Measurements from ENCODE around the gene ZDHHC13. TPM values are rescaled to one million over a fixed set of nuclear protein-coding genes. Genes with fewer than 3 reads are reported as not detected.

ZDHHC13 gene
- polyA plus RNA-seq, 1 of the 3 experiments (the other 2 are of a cell fraction): 8.2 TPM

- H4K20me1 ChIP-seq (ENCODE audit: insufficient read depth): no peaks in the 10 kb centered on the region
- H3K4me3 ChIP-seq (ENCODE audit: low read depth in 2 of 2, low read length in 1 of 2): no peak overlapping the region
- H2AFZ ChIP-seq (ENCODE audit: low read depth): no peak overlapping the region
- 61% methylated on average over 8 of the region's 8 CpGs for WGBS (ENCODE audit: low lambda C conversion rate)
- H3K27me3 ChIP-seq (ENCODE audit: insufficient read depth): no peaks in the 10 kb centered on the region; the same call in 1 of the 2 replicates
- no peak overlapping the region for H3K9ac ChIP-seq
- ChIA-PET POLR2A (no interaction called here), CTCF (interaction anchor here (2.5 to 4.8 kb wide), 2 partner anchors 11 to 17 kb away, joined by 9 to 35 read pairs; no protein-coding TSS in a partner anchor)
- no peaks in the 10 kb centered on the region for H3K79me2 ChIP-seq (ENCODE audit: insufficient read depth)
- H3K9me2 ChIP-seq: no peaks in the 10 kb centered on the region
- H3K27ac ChIP-seq (ENCODE audit: low read depth in 2 of 2, low read length in 1 of 2): no peak overlapping the region
- TF ChIP-seq PBX3 (IDR thresholded peaks at IDR 0.05): no peak
- TF ChIP-seq EZH2phosphoT487 (IDR thresholded peaks at IDR 0.05; ENCODE audit: borderline replicate concordance, low read depth): no peak
- no peak for TF ChIP-seq IRF3 (IDR thresholded peaks at IDR 0.05; ENCODE audit: low read depth, low read length)
- TF ChIP-seq CHD2 (IDR thresholded peaks at IDR 0.05; ENCODE audit: low read length, partially characterized antibody): no peak
- TF ChIP-seq FOXM1 (IDR thresholded peaks at IDR 0.05; ENCODE audit: low read depth): no peak
- TF ChIP-seq TCF12 (IDR thresholded peaks at IDR 0.05): no peak
- TF ChIP-seq USF2 (IDR thresholded peaks at IDR 0.05; ENCODE audit: borderline replicate concordance, low read depth, low read length): no peak
- TF ChIP-seq USF1 (IDR thresholded peaks at IDR 0.05; ENCODE audit: borderline replicate concordance, low read depth): no peak
- no peak for TF ChIP-seq ELF1 (IDR thresholded peaks at IDR 0.05)
- no peak for TF ChIP-seq CTCF (IDR thresholded peaks at IDR 0.05)
- TF ChIP-seq GATA2 (CRISPR knock-in tag; IDR thresholded peaks at IDR 0.05): no peak
- no peak for TF ChIP-seq FOXJ3 (CRISPR knock-in tag; IDR thresholded peaks at IDR 0.05)
- no peak for TF ChIP-seq RCOR1 (IDR thresholded peaks at IDR 0.05; ENCODE audit: low read length)
- TF ChIP-seq FOSL2 (IDR thresholded peaks at IDR 0.05; ENCODE audit: borderline replicate concordance, low read depth): no peak
- H3K36me3 ChIP-seq (replicated peaks in 1 of 2; ENCODE audit: control insufficient read depth in 1 of 2, insufficient read depth in 2 of 2, low read length in 1 of 2): no peaks in the 10 kb centered on the region
- H3K4me1 ChIP-seq (ENCODE audit: control insufficient read depth in 1 of 2, insufficient read depth in 2 of 2, low read depth in 1 of 2, low read length in 1 of 2): no peaks in the 10 kb centered on the region
- DNase-seq: no peak
- H3F3A ChIP-seq (replicated peaks; ENCODE audit: insufficient read depth): no peaks in the 10 kb centered on the region
- no peaks in the 10 kb centered on the region for H3K9me3 ChIP-seq
- no peak overlapping the region for H3K4me2 ChIP-seq
Observed at GRCh38 chr11:19087658-19088057, 29.3 kb upstream of the ZDHHC13 start.
